BE2C (cell line): ENCODE results near the gene CNPY1.

Experiments
- DNase-seq: peaks from one replicate; pipeline ENCODE4 v3.0.0-alpha.2; 2020
- H3K27me3 ChIP-seq: fragments of 250-450 bp; sonication (Bioruptor Pico); 2 replicates; pipeline ENCODE4 v1.5.1; 2020; ENCODE audit warnings: mild to moderate bottlenecking
- H3K36me3 ChIP-seq: fragments of 250-450 bp; sonication (Bioruptor Pico); 2 replicates; pipeline ENCODE4 v1.5.1; 2020; ENCODE audit warnings: mild to moderate bottlenecking
- H3K4me1 ChIP-seq: fragments of 250-450 bp; sonication (Bioruptor Pico); 2 replicates; pipeline ENCODE4 v1.5.1; 2020
- H3K4me3 ChIP-seq: 2 replicates; pipeline ENCODE4 v1.5.1; 2011; ENCODE audit warnings: low read depth, low read length
- H3K9me3 ChIP-seq: fragments of 250-450 bp; sonication (Bioruptor Pico); 2 replicates; pipeline ENCODE4 v1.5.1; 2020
- CTCF ChIP-seq: IDR thresholded peaks from 2 replicates; pipeline ENCODE4 v1.5.1; 2012; ENCODE audit warnings: mild to moderate bottlenecking, low read depth, low read length

CNPY1 gene

GRCh38 chr7:155483868-155484325 lies 62.5 kb downstream of the CNPY1 start:
- TF ChIP-seq CTCF = no peak
- Histone ChIP-seq H3K4me3 (no peak overlapping the region), H3K9me3 (no peaks in the 10 kb centered on the region), H3K36me3 (no peaks in the 10 kb centered on the region), H3K4me1 (no peaks in the 10 kb centered on the region), H3K27me3 (peaks cover 73% of the 10 kb centered on the region)
- DNase-seq = no peak

- no peak for DNase-seq
- TF ChIP-seq CTCF = no peak
- Histone ChIP-seq H3K9me3 (no peaks in the 10 kb centered on the region), H3K4me3 (no peak overlapping the region), H3K4me1 (no peaks in the 10 kb centered on the region), H3K27me3 (peaks cover 73% of the 10 kb centered on the region), H3K36me3 (no peaks in the 10 kb centered on the region)
Measured at GRCh38 chr7:155483245-155483644, 63.1 kb downstream of the CNPY1 start.

- DNase-seq = no peak
- Histone ChIP-seq H3K4me1 (no peaks in the 10 kb centered on the region), H3K36me3 (no peaks in the 10 kb centered on the region), H3K4me3 (no peak overlapping the region), H3K9me3 (no peaks in the 10 kb centered on the region), H3K27me3 (peaks cover 73% of the 10 kb centered on the region)
- no peak for TF ChIP-seq CTCF
Measured at GRCh38 chr7:155482511-155483183, 63.7 kb downstream of the CNPY1 start.

- Histone ChIP-seq H3K4me1 (no peaks in the 10 kb centered on the region), H3K9me3 (no peaks in the 10 kb centered on the region), H3K27me3 (peaks cover 73% of the 10 kb centered on the region), H3K4me3 (no peak overlapping the region), H3K36me3 (no peaks in the 10 kb centered on the region)
- DNase-seq = no peak
- no peak for TF ChIP-seq CTCF
Measured at GRCh38 chr7:155481764-155482163, 64.6 kb downstream of the CNPY1 start.

- Histone ChIP-seq H3K9me3 (no peaks in the 10 kb centered on the region), H3K27me3 (peaks cover 75% of the 10 kb centered on the region), H3K36me3 (no peaks in the 10 kb centered on the region), H3K4me1 (no peaks in the 10 kb centered on the region), H3K4me3 (no peak overlapping the region)
- DNase-seq = no peak
- no peak for TF ChIP-seq CTCF
Measured at GRCh38 chr7:155477476-155477875, 68.9 kb downstream of the CNPY1 start.

- Histone ChIP-seq H3K4me3 (no peak overlapping the region), H3K36me3 (no peaks in the 10 kb centered on the region), H3K9me3 (no peaks in the 10 kb centered on the region), H3K27me3 (peaks cover 100% of the 10 kb centered on the region), H3K4me1 (no peaks in the 10 kb centered on the region)
- no peak for DNase-seq
- TF ChIP-seq CTCF = no peak
Measured at GRCh38 chr7:155471718-155472117, 74.6 kb downstream of the CNPY1 start.
